ENCODE data around the gene CYBA.

The CYBA gene

DNA sequence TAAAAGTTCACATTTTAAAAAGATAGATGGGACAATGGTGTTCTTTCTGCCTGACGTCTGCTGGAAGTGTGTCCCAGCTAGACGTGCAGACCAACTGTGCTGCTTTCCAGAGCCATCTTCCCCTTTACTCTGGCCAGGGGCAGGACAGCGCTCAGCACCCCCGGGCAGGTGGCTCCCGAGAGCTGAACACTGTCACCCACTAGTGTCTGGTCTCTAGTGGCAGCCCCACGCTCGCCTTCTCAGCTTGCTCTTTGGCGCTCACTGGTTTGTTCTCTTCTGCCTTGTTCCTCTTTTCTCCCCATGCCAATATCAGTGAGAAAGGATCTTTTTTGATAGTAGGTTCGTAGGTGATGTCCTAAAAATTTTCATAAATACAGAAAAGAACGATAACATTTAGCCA is 54.9 kb downstream of the CYBA start:
- intact Hi-C loops (cut with DNase I; ENCODE audit: low total_unique reads): no loop called here
- Histone ChIP-seq H3K4me3 (no peak overlapping the region), H3K27ac (no peak overlapping the region), H3K9me3 (no peaks in the 10 kb centered on the region), H3K4me1 (no peaks in the 10 kb centered on the region), H3K27me3 (no peaks in the 10 kb centered on the region), H3K36me3 (peaks cover 26 to 61% (median 36%) of the 10 kb centered on the region in 3 donors)
- no peak for DNase-seq
- TF ChIP-seq, protein P1, sequence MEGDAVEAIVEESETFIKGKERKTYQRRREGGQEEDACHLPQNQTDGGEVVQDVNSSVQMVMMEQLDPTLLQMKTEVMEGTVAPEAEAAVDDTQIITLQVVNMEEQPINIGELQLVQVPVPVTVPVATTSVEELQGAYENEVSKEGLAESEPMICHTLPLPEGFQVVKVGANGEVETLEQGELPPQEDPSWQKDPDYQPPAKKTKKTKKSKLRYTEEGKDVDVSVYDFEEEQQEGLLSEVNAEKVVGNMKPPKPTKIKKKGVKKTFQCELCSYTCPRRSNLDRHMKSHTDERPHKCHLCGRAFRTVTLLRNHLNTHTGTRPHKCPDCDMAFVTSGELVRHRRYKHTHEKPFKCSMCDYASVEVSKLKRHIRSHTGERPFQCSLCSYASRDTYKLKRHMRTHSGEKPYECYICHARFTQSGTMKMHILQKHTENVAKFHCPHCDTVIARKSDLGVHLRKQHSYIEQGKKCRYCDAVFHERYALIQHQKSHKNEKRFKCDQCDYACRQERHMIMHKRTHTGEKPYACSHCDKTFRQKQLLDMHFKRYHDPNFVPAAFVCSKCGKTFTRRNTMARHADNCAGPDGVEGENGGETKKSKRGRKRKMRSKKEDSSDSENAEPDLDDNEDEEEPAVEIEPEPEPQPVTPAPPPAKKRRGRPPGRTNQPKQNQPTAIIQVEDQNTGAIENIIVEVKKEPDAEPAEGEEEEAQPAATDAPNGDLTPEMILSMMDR (IDR thresholded peaks at IDR 0.05): no peak

DNA sequence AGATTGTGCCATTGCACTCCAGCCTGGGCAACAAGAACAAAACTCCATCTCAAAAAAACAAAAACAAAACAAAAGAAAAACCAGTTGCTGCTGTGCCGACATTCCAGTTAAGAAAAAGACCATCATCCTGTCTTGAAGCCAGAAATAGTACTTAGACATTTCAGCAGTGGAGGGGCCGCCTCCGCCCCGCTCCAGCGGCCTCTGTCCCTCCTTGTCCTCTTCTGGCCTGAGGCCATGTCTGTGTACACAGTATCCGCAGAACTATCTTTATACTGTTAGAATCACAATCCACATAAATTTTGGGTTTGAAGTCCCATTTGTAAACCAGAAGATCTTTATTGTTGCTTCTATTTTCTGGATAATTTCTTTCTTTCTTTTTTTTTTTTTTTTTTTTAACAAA is 55.8 kb downstream of the CYBA start:
- no peak overlapping the region for H3K4me3 ChIP-seq
- TF ChIP-seq, protein P1 (IDR thresholded peaks at IDR 0.05): no peak
- H3K4me1 ChIP-seq: no peaks in the 10 kb centered on the region
- no peak overlapping the region for H3K27ac ChIP-seq
- H3K36me3 ChIP-seq: peaks cover 19 to 61% (median 31%) of the 10 kb centered on the region in 3 donors
- intact Hi-C loops (cut with DNase I; ENCODE audit: low total_unique reads): no loop called here
- no peaks in the 10 kb centered on the region for H3K9me3 ChIP-seq
- H3K27me3 ChIP-seq: no peaks in the 10 kb centered on the region
- DNase-seq: no peak

DNA sequence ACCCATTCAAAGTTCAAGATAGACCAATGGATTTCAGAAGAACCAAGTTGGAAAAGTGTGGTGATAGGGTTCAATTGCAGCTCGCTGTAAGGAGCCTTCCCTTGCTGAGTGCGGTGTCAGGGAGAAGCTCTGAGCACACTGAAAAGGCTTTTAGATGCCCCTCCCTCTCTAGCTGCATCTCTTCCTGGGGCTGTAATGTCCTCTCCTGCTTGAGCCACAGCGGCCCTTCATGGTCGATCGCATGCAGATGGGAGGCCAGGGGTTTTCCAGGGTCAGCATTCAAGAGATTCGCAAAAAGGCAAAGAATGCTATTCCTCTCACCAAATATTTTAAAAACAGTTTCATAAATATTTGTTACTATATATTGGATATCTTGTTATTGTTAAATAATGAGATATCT is 56.9 kb downstream of the CYBA start:
- no peak for DNase-seq
- no peak overlapping the region for H3K27ac ChIP-seq
- peaks cover 17 to 61% (median 31%) of the 10 kb centered on the region in 3 donors for H3K36me3 ChIP-seq
- intact Hi-C loops (cut with DNase I; ENCODE audit: low total_unique reads): no loop called here
- no peaks in the 10 kb centered on the region for H3K4me1 ChIP-seq
- H3K4me3 ChIP-seq: no peak overlapping the region
- H3K27me3 ChIP-seq: no peaks in the 10 kb centered on the region
- H3K9me3 ChIP-seq: no peaks in the 10 kb centered on the region
- TF ChIP-seq, protein P1 (IDR thresholded peaks at IDR 0.05): no peak

DNA sequence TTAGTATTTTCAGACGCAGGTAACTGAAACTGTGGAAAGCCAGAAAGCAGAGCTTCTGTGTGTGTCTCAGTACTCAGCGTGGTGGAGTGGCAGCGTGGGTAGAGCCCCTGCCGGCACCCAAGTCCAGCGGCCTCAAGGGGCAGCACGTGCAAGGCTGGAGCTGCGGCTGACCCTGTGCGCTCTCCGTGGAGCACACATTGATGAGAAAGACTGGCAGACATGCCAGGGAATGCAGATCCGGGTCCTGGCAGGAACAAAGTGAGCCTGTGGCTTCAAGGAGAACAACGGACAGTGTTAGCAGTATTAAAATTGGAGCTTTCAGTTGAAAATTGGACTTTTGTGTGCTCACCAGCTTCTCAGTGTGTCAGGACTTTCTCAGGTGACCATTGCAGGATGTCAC is 57.4 kb downstream of the CYBA start:
- peaks cover 13 to 61% (median 31%) of the 10 kb centered on the region in 3 donors for H3K36me3 ChIP-seq
- H3K4me3 ChIP-seq: no peak overlapping the region
- H3K27me3 ChIP-seq: no peaks in the 10 kb centered on the region
- no peak overlapping the region for H3K27ac ChIP-seq
- H3K4me1 ChIP-seq: no peaks in the 10 kb centered on the region
- no peak for DNase-seq
- intact Hi-C loops (cut with DNase I; ENCODE audit: low total_unique reads): no loop called here
- TF ChIP-seq, protein P1 (IDR thresholded peaks at IDR 0.05): no peak
- H3K9me3 ChIP-seq: no peaks in the 10 kb centered on the region
